PC-3 (cell line): ENCODE data around the gene FOSB. TPM values are rescaled to one million over a fixed set of nuclear protein-coding genes. Genes with fewer than 3 reads are reported as not detected.
A peak's percentile ranks its signal among the peaks of the same experiment; 100 is the strongest.

Experiments
- ATAC-seq: fragments of 200-7000 bp; cut with Tn5 transposase; 2 replicates; pipeline ENCODE4 v1.9.1; 2020; ENCODE audit warnings: mild to moderate bottlenecking, moderate library complexity
- BruUV-seq: library from RNA; stranded (reverse); fragments of 400-500 nt; replicated peaks from 2 replicates; lab custom pipeline; 2021; lab: Mats Ljungman, UMichigan
- CTCF ChIA-PET: fragments of 300-600 bp; sonication (Branson Sonifier 250); formaldehyde crosslinking; loops from one replicate; lab custom pipeline; 2022; ENCODE audit warnings: antibody characterized with exemption; lab: Charles Lee
- POLR2A ChIA-PET: fragments of 300-600 bp; sonication (Branson Sonifier 250); formaldehyde crosslinking; loops from one replicate; lab custom pipeline; 2022; ENCODE audit warnings: antibody characterized with exemption; ENCODE audit not compliant: unreplicated experiment; lab: Charles Lee
- DNase-seq: peaks from one replicate; pipeline ENCODE4 v3.0.0-alpha.2; 2015
- H2AFZ ChIP-seq: fragments of 300-600 bp; sonication (generic); 2 replicates; pipeline ENCODE4 v1.6.0; 2016; ENCODE audit warnings: antibody characterized with exemption, low read length
- H3F3A ChIP-seq: fragments of 300-600 bp; sonication (generic); one replicate; pipeline ENCODE4 v1.6.0; 2017; ENCODE audit warnings: antibody characterized with exemption, low read length, control low read depth, mild to moderate bottlenecking; ENCODE audit not compliant: unreplicated experiment
- H3K27ac ChIP-seq: fragments of 300-600 bp; sonication (generic); 2 replicates; pipeline ENCODE4 v1.5.1; 2016; ENCODE audit warnings: mild to moderate bottlenecking, low read length
- H3K27me3 ChIP-seq: fragments of 300-600 bp; sonication (generic); 2 replicates; pipeline ENCODE4 v1.6.1; 2016; ENCODE audit warnings: low read length, mixed read lengths
- H3K36me3 ChIP-seq: fragments of 300-600 bp; sonication (generic); 2 replicates; pipeline ENCODE4 v1.6.1; 2016; ENCODE audit warnings: low read depth, mixed run types, low read length, mixed read lengths
- H3K4me1 ChIP-seq: fragments of 300-600 bp; sonication (generic); 2 replicates; pipeline ENCODE4 v1.5.1; 2016; ENCODE audit warnings: low read length; ENCODE audit not compliant: insufficient read depth
- H3K4me2 ChIP-seq: fragments of 300-600 bp; sonication (generic); 2 replicates; pipeline ENCODE4 v1.6.0; 2016; ENCODE audit warnings: low read length
- H3K4me3 ChIP-seq: fragments of 300-600 bp; sonication (generic); 2 replicates; pipeline ENCODE4 v1.5.1; 2016; ENCODE audit warnings: mild to moderate bottlenecking, low read length, mixed read lengths
- H3K79me2 ChIP-seq: fragments of 300-600 bp; sonication (generic); 2 replicates; pipeline ENCODE4 v1.6.1; 2017; ENCODE audit warnings: low read length, mixed read lengths
- H3K9ac ChIP-seq: fragments of 300-600 bp; sonication (generic); 2 replicates; pipeline ENCODE4 v1.6.0; 2016; ENCODE audit warnings: mild to moderate bottlenecking, low read length
- H3K9me2 ChIP-seq: fragments of 300-600 bp; sonication (generic); replicated peaks from 2 replicates; pipeline ENCODE4 v1.6.1; 2016; ENCODE audit warnings: mixed run types, low read length, mixed read lengths
- H3K9me3 ChIP-seq: fragments of 300-600 bp; sonication (generic); 2 replicates; pipeline ENCODE4 v1.6.1; 2016; ENCODE audit warnings: low read length, mixed read lengths
- H4K20me1 ChIP-seq: fragments of 300-600 bp; sonication (generic); 2 replicates; pipeline ENCODE4 v1.6.1; 2016; ENCODE audit warnings: low read length, mixed read lengths
- CTCF ChIP-seq: fragments of 300-600 bp; sonication (generic); conservative IDR thresholded peaks from 2 replicates; pipeline ENCODE4 v1.5.1; 2017; ENCODE audit warnings: antibody characterized with exemption, low read depth, mild to moderate bottlenecking, low read length
- EZH2 ChIP-seq: fragments of 300-600 bp; sonication (generic); IDR thresholded peaks from one replicate; pipeline ENCODE4 v1.6.1; 2017; ENCODE audit warnings: antibody characterized with exemption, mild to moderate bottlenecking, low read length; ENCODE audit not compliant: unreplicated experiment
- EZH2phosphoT487 ChIP-seq: fragments of 300-600 bp; sonication (generic); IDR thresholded peaks from 2 replicates; pipeline ENCODE4 v1.6.1; 2018; ENCODE audit warnings: mild to moderate bottlenecking, antibody characterized with exemption, low read length, borderline replicate concordance
- intact Hi-C: fragments of 100-400 bp; cut with micrococcal nuclease; formaldehyde crosslinking; loops from 2 replicates; pipeline ENCODE4 v1.9.0; 2023
- total RNA-seq: library from RNA; depleted of rRNA; stranded (reverse); fragments of >200 nt; gene quantifications from 2 replicates; pipeline ENCODE4 v1.2.3, GENCODE V29; 2014

The FOSB gene
- total RNA-seq, 1 experiment from 2014 or later: 35.8 TPM

GRCh38 chr19:45445139-45445538 lies 22.7 kb upstream of the FOSB start:
- H3K27ac ChIP-seq: no peak overlapping the region
- no TSS peak for BruUV-seq
- ChIA-PET CTCF (interaction anchor here (0.8 to 1.0 kb wide), 2 partner anchors 22 to 33 kb away, joined by 3 read pairs; no protein-coding TSS in a partner anchor), POLR2A (interaction anchor here (0.6 kb wide), 1 partner anchor 34 kb away, joined by 4 read pairs; no protein-coding TSS in a partner anchor)
- H3K9me2 ChIP-seq: no peaks in the 10 kb centered on the region
- H3K36me3 ChIP-seq: no peaks in the 10 kb centered on the region
- intact Hi-C loops: no loop called here
- H3F3A ChIP-seq: no peaks in the 10 kb centered on the region
- H3K79me2 ChIP-seq: no peaks in the 10 kb centered on the region
- H3K9me3 ChIP-seq: no peaks in the 10 kb centered on the region
- no peak overlapping the region for H2AFZ ChIP-seq
- H3K27me3 ChIP-seq: no peaks in the 10 kb centered on the region
- no peak for DNase-seq
- no peak for ATAC-seq
- no peak overlapping the region for H3K9ac ChIP-seq
- H3K4me1 ChIP-seq: peaks cover 23% of the 10 kb centered on the region
- no peak overlapping the region for H3K4me2 ChIP-seq
- H4K20me1 ChIP-seq: no peaks in the 10 kb centered on the region
- H3K4me3 ChIP-seq: no peak overlapping the region
- TF ChIP-seq EZH2 (no peak), EZH2phosphoT487 (no peak), CTCF (no peak)

GRCh38 chr19:45446295-45446694 lies 21.5 kb upstream of the FOSB start:
- Histone ChIP-seq H3K9me3 (no peaks in the 10 kb centered on the region), H2AFZ (no peak overlapping the region), H3K4me1 (peaks cover 27% of the 10 kb centered on the region), H3F3A (no peaks in the 10 kb centered on the region), H3K79me2 (no peaks in the 10 kb centered on the region), H3K36me3 (no peaks in the 10 kb centered on the region), H3K27me3 (no peaks in the 10 kb centered on the region), H3K9ac (no peak overlapping the region), H4K20me1 (no peaks in the 10 kb centered on the region), H3K4me2 (no peak overlapping the region), H3K4me3 (no peak overlapping the region), H3K27ac (no peak overlapping the region), H3K9me2 (no peaks in the 10 kb centered on the region)
- ATAC-seq (no peak), DNase-seq (peak; percentile 44)
- POLR2A ChIA-PET: no interaction called here
- TF ChIP-seq EZH2 (no peak), CTCF (peak; percentile 54)
- BruUV-seq: no TSS peak
- CTCF ChIA-PET: interaction anchor here (0.7 to 1.0 kb wide), 2 partner anchors 8 to 32 kb away, joined by 3 read pairs; no protein-coding TSS in a partner anchor
- intact Hi-C loops: no loop called here

GRCh38 chr19:45446944-45447343 lies 20.9 kb upstream of the FOSB start:
- ChIA-PET POLR2A (no interaction called here), CTCF (no interaction called here)
- Histone ChIP-seq H3K36me3 (no peaks in the 10 kb centered on the region), H3K4me3 (no peak overlapping the region), H2AFZ (no peak overlapping the region), H3K27ac (no peak overlapping the region), H3K9me3 (no peaks in the 10 kb centered on the region), H3K9ac (no peak overlapping the region), H3K4me2 (no peak overlapping the region), H3K79me2 (no peaks in the 10 kb centered on the region), H4K20me1 (no peaks in the 10 kb centered on the region), H3K4me1 (peaks cover 32% of the 10 kb centered on the region), H3F3A (no peaks in the 10 kb centered on the region), H3K9me2 (no peaks in the 10 kb centered on the region), H3K27me3 (no peaks in the 10 kb centered on the region)
- ATAC-seq (no peak), DNase-seq (no peak)
- no TSS peak for BruUV-seq
- intact Hi-C loops: no loop called here
- no peak for TF ChIP-seq EZH2
- no peak for TF ChIP-seq EZH2phosphoT487
- TF ChIP-seq CTCF: no peak
